ENCODE data around the gene CPTP. TPM values are rescaled to one million over a fixed set of nuclear protein-coding genes. Genes with fewer than 3 reads are reported as not detected.
"Not testable (repeated sequence)": the region's sequence is repeated elsewhere in the genome, so short reads cannot be mapped to it uniquely, and the experiment has no call there.

The CPTP gene
- total RNA-seq, 1 donor from 2014 or later = 20.4 TPM

- Histone ChIP-seq H3K4me1 (peaks cover 19% of the 10 kb centered on the region), H3K9me3 (no peaks in the 10 kb centered on the region), H3K4me3 (no peak overlapping the region), H3K36me3 (no peaks in the 10 kb centered on the region), H3K27me3 (ENCODE audit: low read depth) (peaks cover 3% of the 10 kb centered on the region), H3K27ac (no peak overlapping the region)
- no peak for TF ChIP-seq CTCF (IDR thresholded peaks at IDR 0.05)
- ATAC-seq = no peak
- intact Hi-C loops (cut with DNase I) = no loop called here
- DNase-seq = no peak
These were observed 39.7 kb downstream of the CPTP start for GRCh38 chr1:1364266-1364665.

GRCh38 chr1:1365875-1366698 lies 41.5 kb downstream of the CPTP start:
- no peak overlapping the region for H3K27ac ChIP-seq
- ATAC-seq = no peak
- H3K27me3 ChIP-seq (ENCODE audit: low read depth) = no peaks in the 10 kb centered on the region
- no peaks in the 10 kb centered on the region for H3K36me3 ChIP-seq
- no peak overlapping the region for H3K4me3 ChIP-seq
- no peak for TF ChIP-seq CTCF (IDR thresholded peaks at IDR 0.05)
- no peaks in the 10 kb centered on the region for H3K9me3 ChIP-seq
- H3K4me1 ChIP-seq = peaks cover 3% of the 10 kb centered on the region
- DNase-seq = no peak
- intact Hi-C loops (cut with DNase I) = no loop called here

- Histone ChIP-seq H3K36me3 (no peaks in the 10 kb centered on the region), H3K4me1 (peaks cover 7% of the 10 kb centered on the region), H3K27me3 (ENCODE audit: low read depth) (no peaks in the 10 kb centered on the region), H3K9me3 (no peaks in the 10 kb centered on the region), H3K4me3 (no peak overlapping the region), H3K27ac (no peak overlapping the region)
- intact Hi-C loops (cut with DNase I) = no loop called here
- ATAC-seq (no peak), DNase-seq (no peak)
- TF ChIP-seq CTCF (IDR thresholded peaks at IDR 0.05) = no peak
These were observed 42.1 kb downstream of the CPTP start for GRCh38 chr1:1366699-1367066.

GRCh38 chr1:1367315-1367714 lies 42.7 kb downstream of the CPTP start:
- Histone ChIP-seq H3K27ac (no peak overlapping the region), H3K9me3 (no peaks in the 10 kb centered on the region), H3K4me1 (peaks cover 14% of the 10 kb centered on the region), H3K36me3 (no peaks in the 10 kb centered on the region), H3K4me3 (no peak overlapping the region), H3K27me3 (ENCODE audit: low read depth) (no peaks in the 10 kb centered on the region)
- ATAC-seq (no peak), DNase-seq (no peak)
- TF ChIP-seq CTCF (IDR thresholded peaks at IDR 0.05) = no peak
- intact Hi-C loops (cut with DNase I) = no loop called here

GRCh38 chr1:1370094-1370493 lies 45.5 kb downstream of the CPTP start:
- ATAC-seq; DNase-seq; H3K4me3 ChIP-seq; H3K27ac ChIP-seq; intact Hi-C loops (cut with DNase I); H3K27me3 ChIP-seq (ENCODE audit: low read depth); H3K9me3 ChIP-seq: not testable (repeated sequence)
- Histone ChIP-seq H3K36me3 (peaks cover 13% of the 10 kb centered on the region), H3K4me1 (peaks cover 34% of the 10 kb centered on the region)

- H3K27me3 ChIP-seq (ENCODE audit: low read depth) = no peaks in the 10 kb centered on the region
- ATAC-seq (no peak), DNase-seq (no peak)
- H3K9me3 ChIP-seq = no peaks in the 10 kb centered on the region
- H3K36me3 ChIP-seq = peaks cover 13% of the 10 kb centered on the region
- TF ChIP-seq CTCF (IDR thresholded peaks at IDR 0.05) = no peak
- H3K27ac ChIP-seq = no peak overlapping the region
- H3K4me3 ChIP-seq = no peak overlapping the region
- peaks cover 36% of the 10 kb centered on the region for H3K4me1 ChIP-seq
- intact Hi-C loops (cut with DNase I) = no loop called here
These were observed 46.2 kb downstream of the CPTP start for GRCh38 chr1:1370771-1371300.

Data from lower lobe of right lung (tissue), 2 donors.